K562 (cell line): ENCODE results near the gene DUS4L. TPM values are rescaled to one million over a fixed set of nuclear protein-coding genes. Genes with fewer than 3 reads are reported as not detected.

Source experiments
- ASH1L ChIP-seq: fragments of 450-650 bp; IDR thresholded peaks from 2 replicates; pipeline ENCODE4 v1.6.1; 2018; ENCODE audit warnings: borderline replicate concordance, mild to moderate bottlenecking, low read depth; ENCODE audit not compliant: partially characterized antibody
- BRD9 ChIP-seq: fragments of 450-650 bp; IDR thresholded peaks from 2 replicates; pipeline ENCODE4 v1.6.1; 2018; ENCODE audit warnings: low read depth; ENCODE audit not compliant: partially characterized antibody
- CLOCK ChIP-seq: fragments of 250-450 bp; sonication (Bioruptor Pico); IDR thresholded peaks from 2 replicates; pipeline ENCODE4 v1.4.0; 2020; ENCODE audit warnings: mild to moderate bottlenecking, moderate library complexity, borderline replicate concordance
- DEAF1 ChIP-seq: fragments of 450-650 bp; formaldehyde crosslinking; IDR thresholded peaks from 2 replicates; pipeline ENCODE4 v1.4.0; 2020; ENCODE audit warnings: mild to moderate bottlenecking, moderate library complexity
- ERF ChIP-seq: fragments of 450-650 bp; formaldehyde crosslinking; IDR thresholded peaks from 2 replicates; pipeline ENCODE4 v1.4.0; 2020; ENCODE audit warnings: mild to moderate bottlenecking, mixed read lengths
- ESRRA ChIP-seq: fragments of 450-650 bp; IDR thresholded peaks from 2 replicates; pipeline ENCODE4 v1.6.1; 2014; ENCODE audit warnings: low read depth, mild to moderate bottlenecking, moderate library complexity, borderline replicate concordance
- FOXM1 ChIP-seq, 2 experiments: fragments of 450-650 bp in 1 of 2; sonication (generic) in 1 of 2; formaldehyde crosslinking in 1 of 2; IDR thresholded peaks; 2 replicates each; pipeline versions ENCODE4 v1.6.1 to v1.9.0; 2017 to 2022; ENCODE audit warnings: low read depth in 2 of 2, mild to moderate bottlenecking in 2 of 2, missing genetic modification reagents in 1 of 2, moderate library complexity in 1 of 2
- FOXP1 ChIP-seq: sonication (generic); formaldehyde crosslinking; IDR thresholded peaks from 2 replicates; pipeline ENCODE4 v1.8.0; 2022; ENCODE audit warnings: mild to moderate bottlenecking, missing genetic modification reagents
- GTF2A2 ChIP-seq: IDR thresholded peaks from 2 replicates; pipeline ENCODE4 v1.6.1; 2016; ENCODE audit warnings: mild to moderate bottlenecking, missing genetic modification characterization, missing compliant biosample characterization
- GTF2E2 ChIP-seq: fragments of 200-800 bp; sonication (Bioruptor generic); IDR thresholded peaks from 2 replicates; pipeline ENCODE4 v1.6.1; 2016; ENCODE audit warnings: missing genetic modification characterization, missing compliant biosample characterization
- HDAC2 ChIP-seq: fragments of 450-650 bp; IDR thresholded peaks from 2 replicates; pipeline ENCODE4 v1.6.1; 2016; ENCODE audit warnings: mild to moderate bottlenecking
- MTF1 ChIP-seq: fragments of 250-450 bp; sonication (Bioruptor Pico); IDR thresholded peaks from 2 replicates; pipeline ENCODE4 v1.9.0; 2021; ENCODE audit warnings: moderate library complexity, mild to moderate bottlenecking, inconsistent platforms, borderline replicate concordance
- NFRKB ChIP-seq: fragments of 450-650 bp; IDR thresholded peaks from 2 replicates; pipeline ENCODE4 v1.6.1; 2016; ENCODE audit warnings: low read depth
- PRMT5 ChIP-seq: sonication (generic); formaldehyde crosslinking; IDR thresholded peaks from 2 replicates; pipeline ENCODE4 v1.5.0; 2020; ENCODE audit warnings: missing genetic modification reagents
- PYGO2 ChIP-seq: fragments of 450-650 bp; IDR thresholded peaks from 2 replicates; pipeline ENCODE4 v1.6.1; 2016; ENCODE audit warnings: mild to moderate bottlenecking, missing genetic modification characterization, moderate library complexity, missing compliant biosample characterization
- TCF7 ChIP-seq: sonication (generic); IDR thresholded peaks from 2 replicates; pipeline ENCODE4 v1.6.1; 2016; ENCODE audit warnings: antibody characterized with exemption, borderline replicate concordance
- TEAD2 ChIP-seq: fragments of 450-650 bp; IDR thresholded peaks from 2 replicates; pipeline ENCODE4 v1.6.1; 2016; ENCODE audit warnings: missing genetic modification characterization, control low read depth, missing compliant biosample characterization
- ZBTB2 ChIP-seq: fragments of 450-650 bp; IDR thresholded peaks from 2 replicates; pipeline ENCODE4 v1.6.1; 2016; ENCODE audit warnings: antibody characterized with exemption
- ZNF512 ChIP-seq: IDR thresholded peaks from 2 replicates; pipeline ENCODE4 v1.6.1; 2016; ENCODE audit warnings: missing genetic modification characterization, missing compliant biosample characterization
- ZNF76 ChIP-seq: fragments of 250-450 bp; sonication (Bioruptor Pico); IDR thresholded peaks from 2 replicates; pipeline ENCODE4 v1.4.0; 2020; ENCODE audit warnings: mild to moderate bottlenecking, moderate library complexity, borderline replicate concordance
- polyA plus RNA-seq, 8 experiments: library from polyadenylated mRNA; depleted of rRNA in 4 of 8; stranded (reverse) in 5 of 8; unstranded in 3 of 8; fragments of >200 nt; fragmentation: Nextera tagmentation in 2 of 8; fragmentation: Illumina TruSeq in 1 of 8; extraction: Ambion mirVana in 2 of 8; extraction: Trizol in 1 of 8; gene quantifications; 2 replicates each; pipeline versions ENCODE4 v1.2.1 to v1.2.3, GENCODE V29; 2011 to 2014; ENCODE audit warnings: inconsistent platforms in 1 of 8, missing spikeins in 1 of 8
- total RNA-seq, 7 experiments: library from RNA; depleted of rRNA in 6 of 7; stranded (reverse); fragments of >200 nt in 6 of 7; fragmentation: Illumina TruSeq in 2 of 7; extraction: Trizol in 2 of 7; gene quantifications; 2 replicates each; pipeline versions ENCODE4 v1.2.1 to v1.2.3, GENCODE V29; 2011 to 2021; ENCODE audit warnings: low replicate concordance in 1 of 7

Gene DUS4L
- total and polyA plus RNA-seq, 9 of the 15 experiments (the other 6 are each of a cell fraction or from before 2014, with no cell fraction given), result 12.2 to 33.6 (median 28.6) TPM

GRCh38 chr7:107579885-107580715, 16.3 kb downstream of the DUS4L start, which contains the start of gene BCAP29 (continued):
- TF ChIP-seq ZNF512 (tag) (no peak), FOXM1 (IDR thresholded peaks at IDR 0.05; ENCODE audit: low read depth) (no peak), FOXM1 (CRISPR knock-in tag; IDR thresholded peaks at IDR 0.05; ENCODE audit: low read depth) (peak; percentile 86), DEAF1 (CRISPR knock-in tag) (peak; percentile 53; the same call in 1 of the 2 replicates), ERF (peak; percentile 96), PRMT5 (CRISPR knock-in tag) (no peak), ESRRA (peak; percentile 86), MTF1 (CRISPR knock-in tag) (no peak), ZBTB2 (no peak), TCF7 (no peak), FOXP1 (peak; percentile 94), HDAC2 (peak; percentile 92), TEAD2 (tag) (no peak), GTF2A2 (tag) (0 out of 2 replicates have a peak, but pooled peaks have one; percentile 60), GTF2E2 (tag) (peak; percentile 94), NFRKB (peak; percentile 2), PYGO2 (tag) (no peak), ZNF76 (CRISPR knock-in tag) (peak; percentile 89; the same call in 1 of the 2 replicates), ASH1L (no peak), CLOCK (CRISPR knock-in tag) (peak; percentile 33; the same call in 1 of the 2 replicates), BRD9 (peak; percentile 78)
